ENCODE data around the gene NKX1-2. TPM values are rescaled to one million over a fixed set of nuclear protein-coding genes. Genes with fewer than 3 reads are reported as not detected.

The NKX1-2 gene
- total and polyA plus RNA-seq, 2 of the 4 experiments (the other 2 are of a cell fraction) = not detected

DNA sequence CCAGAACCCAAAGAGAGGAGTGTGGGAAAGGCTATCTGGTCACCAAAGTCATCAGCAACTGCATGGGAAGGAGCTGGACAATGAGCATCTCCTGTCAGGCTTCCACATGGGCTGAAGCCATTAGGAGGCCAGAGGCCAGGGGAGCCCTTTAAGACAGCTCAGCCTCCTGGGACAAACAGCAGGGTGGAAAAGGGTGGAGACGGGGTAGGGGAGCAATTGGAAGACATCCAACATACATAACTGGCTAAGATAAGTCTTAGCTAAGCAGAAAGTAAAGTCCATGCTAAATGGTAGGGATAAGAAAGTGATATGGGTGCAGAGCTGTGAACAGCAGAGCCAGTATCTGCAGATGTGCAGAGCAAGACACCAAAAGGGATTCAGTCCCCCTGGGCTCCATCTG, 29.6 kb downstream of the NKX1-2 start:
- Histone ChIP-seq H3K36me3 (ENCODE audit: control insufficient read depth, insufficient read depth, low read length) (no peaks in the 10 kb centered on the region), H2BK20ac (ENCODE audit: low read depth, low read length) (no peak overlapping the region), H3K27ac (ENCODE audit: insufficient read depth, low read length) (no peak overlapping the region), H3K27me3 (ENCODE audit: control insufficient read depth, insufficient read depth, low read length) (peaks cover 13% of the 10 kb centered on the region), H3K9ac (ENCODE audit: low read depth, low read length) (no peak overlapping the region), H3K4me1 (ENCODE audit: control insufficient read depth, insufficient read depth, low read length) (no peaks in the 10 kb centered on the region), H2AK5ac (ENCODE audit: low read depth, low read length) (no peak overlapping the region), H3K56ac (ENCODE audit: extremely low read depth, insufficient read depth, low read length) (no peak overlapping the region), H2BK120ac (ENCODE audit: low read depth, low read length) (no peak overlapping the region), H4K91ac (ENCODE audit: insufficient read depth, low read depth, low read length) (no peak overlapping the region), H3K18ac (ENCODE audit: low read depth, low read length) (no peak overlapping the region), H3K4ac (ENCODE audit: low read depth, low read length) (no peak overlapping the region), H4K8ac (ENCODE audit: low read depth in 2 of 2, low read length in 2 of 2) (no peak overlapping the region), H3K14ac (replicated peaks; ENCODE audit: low read depth, low read length) (no peak overlapping the region), H2AK9ac (replicated peaks; ENCODE audit: low read depth, low read length, poor library complexity) (no peak overlapping the region), H3K4me2 (ENCODE audit: low read depth, low read length) (no peak overlapping the region), H3K4me3 (ENCODE audit: insufficient read depth, low read depth, low read length) (no peak overlapping the region), H2AFZ (replicated peaks; ENCODE audit: low read length, poor library complexity) (no peak overlapping the region), H2BK15ac (ENCODE audit: low read depth, low read length) (no peak overlapping the region), H4K5ac (ENCODE audit: low read depth, low read length) (no peak overlapping the region), H3K9me3 (ENCODE audit: control insufficient read depth, insufficient read depth, low read length) (no peaks in the 10 kb centered on the region), H3K9me1 (ENCODE audit: insufficient read depth, low read length) (no peaks in the 10 kb centered on the region; the same call in 1 of the 2 replicates), H3K23ac (ENCODE audit: low read depth, low read length) (no peak overlapping the region), H2BK5ac (ENCODE audit: low read depth, low read length, poor library complexity, severe bottlenecking) (no peak overlapping the region), H4K20me1 (ENCODE audit: insufficient read depth, low read length) (peaks cover 15% of the 10 kb centered on the region; the same call in 1 of the 2 replicates), H3K79me1 (ENCODE audit: low read depth in 1 of 2, low read length in 2 of 2) (peaks cover 10 to 21% of the 10 kb centered on the region in 2 experiments)
- intact Hi-C loops (cut with micrococcal nuclease) (no loop called here), in situ Hi-C loops (cut with MboI; ENCODE audit: low sequenced_read_pairs) (no loop called here), dilution Hi-C loops (cut with HindIII; ENCODE audit: low sequenced_read_pairs, unreplicated experiment) (no loop called here)
- POLR2A ChIA-PET (ENCODE audit: unreplicated experiment) = no interaction called here
- no peak for DNase-seq
- TF ChIP-seq RFX5 (IDR thresholded peaks at IDR 0.05; ENCODE audit: low read depth, low read length) (no peak), RAD21 (IDR thresholded peaks at IDR 0.05; ENCODE audit: low read length) (no peak), RCOR1 (IDR thresholded peaks at IDR 0.05; ENCODE audit: insufficient replicate concordance, low read length) (no peak), MXI1 (IDR thresholded peaks at IDR 0.05; ENCODE audit: borderline replicate concordance, low read depth, low read length) (no peak), MAFK (IDR thresholded peaks at IDR 0.05; ENCODE audit: low read depth, low read length) (no peak), BHLHE40 (IDR thresholded peaks at IDR 0.05; ENCODE audit: low read depth, low read length) (no peak), MAZ (IDR thresholded peaks at IDR 0.05; ENCODE audit: borderline replicate concordance, low read depth, low read length) (no peak)
- TF ChIP-seq, protein P1, sequence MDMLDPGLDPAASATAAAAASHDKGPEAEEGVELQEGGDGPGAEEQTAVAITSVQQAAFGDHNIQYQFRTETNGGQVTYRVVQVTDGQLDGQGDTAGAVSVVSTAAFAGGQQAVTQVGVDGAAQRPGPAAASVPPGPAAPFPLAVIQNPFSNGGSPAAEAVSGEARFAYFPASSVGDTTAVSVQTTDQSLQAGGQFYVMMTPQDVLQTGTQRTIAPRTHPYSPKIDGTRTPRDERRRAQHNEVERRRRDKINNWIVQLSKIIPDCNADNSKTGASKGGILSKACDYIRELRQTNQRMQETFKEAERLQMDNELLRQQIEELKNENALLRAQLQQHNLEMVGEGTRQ (IDR thresholded peaks at IDR 0.05; ENCODE audit: low read depth, low read length) = no peak
- TF ChIP-seq, protein P2, sequence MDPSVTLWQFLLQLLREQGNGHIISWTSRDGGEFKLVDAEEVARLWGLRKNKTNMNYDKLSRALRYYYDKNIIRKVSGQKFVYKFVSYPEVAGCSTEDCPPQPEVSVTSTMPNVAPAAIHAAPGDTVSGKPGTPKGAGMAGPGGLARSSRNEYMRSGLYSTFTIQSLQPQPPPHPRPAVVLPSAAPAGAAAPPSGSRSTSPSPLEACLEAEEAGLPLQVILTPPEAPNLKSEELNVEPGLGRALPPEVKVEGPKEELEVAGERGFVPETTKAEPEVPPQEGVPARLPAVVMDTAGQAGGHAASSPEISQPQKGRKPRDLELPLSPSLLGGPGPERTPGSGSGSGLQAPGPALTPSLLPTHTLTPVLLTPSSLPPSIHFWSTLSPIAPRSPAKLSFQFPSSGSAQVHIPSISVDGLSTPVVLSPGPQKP (IDR thresholded peaks at IDR 0.05; ENCODE audit: borderline replicate concordance, low read depth, low read length) = no peak
- no CpG with 5 or more reads among the region's 1 CpG for WGBS, 2 experiments (ENCODE audit: extremely low coverage in 2 of 2, insufficient read length in 1 of 2)
- BruUV-seq (replicated peaks) = no TSS peak
- no peak for ATAC-seq (ENCODE audit: low read depth)
- CTCF ChIA-PET = interaction anchor here (1.1 kb wide), 1 partner anchor 21 kb away, joined by 3 read pairs; no protein-coding TSS in a partner anchor
